ENCODE measurements around the gene APH1B. TPM values are rescaled to one million over a fixed set of nuclear protein-coding genes. Genes with fewer than 3 reads are reported as not detected.

Gene APH1B
- total RNA-seq, 1 experiment from 2014 or later, result 5.8 TPM

DNA sequence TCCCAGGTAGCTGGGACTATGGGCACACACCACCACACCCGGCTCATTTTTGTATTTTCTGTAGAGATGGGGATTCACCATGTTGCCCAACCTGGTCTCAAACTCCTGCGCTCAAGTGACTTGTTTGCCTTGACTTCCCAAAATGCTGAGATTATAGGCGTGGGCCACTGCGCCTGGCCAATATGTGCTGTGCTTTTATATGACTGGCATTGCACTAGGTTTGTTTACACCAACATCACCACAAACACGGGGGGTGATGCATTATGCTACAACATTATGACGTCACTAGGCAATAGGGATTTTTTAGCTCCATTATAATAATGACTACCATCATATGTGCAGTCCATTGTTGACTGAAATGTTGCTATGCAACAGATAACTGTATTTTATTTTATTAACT lies 6.9 kb downstream of the APH1B start:
- no peaks in the 10 kb centered on the region for H3K27me3 ChIP-seq (ENCODE audit: insufficient read depth, low read depth)
- H3K4me2 ChIP-seq, result no peak overlapping the region
- no peak overlapping the region for H2AFZ ChIP-seq
- H3K9me3 ChIP-seq (ENCODE audit: insufficient read depth, low read depth), result no peaks in the 10 kb centered on the region
- ChIA-PET CTCF (interaction anchor here (1.5 kb wide), 1 partner anchor 118 kb away, joined by 3 read pairs; no protein-coding TSS in a partner anchor), POLR2A (ENCODE audit: unreplicated experiment) (no interaction called here)
- no peak for DNase-seq
- intact Hi-C loops (cut with micrococcal nuclease; ENCODE audit: unreplicated experiment), result loop anchor here (10.0 kb wide), 1 partner anchor 180 kb away; no protein-coding TSS in a partner anchor
- no peak overlapping the region for H3K27ac ChIP-seq
- H3K4me3 ChIP-seq, result no peak overlapping the region
- no peaks in the 10 kb centered on the region for H3K4me1 ChIP-seq (replicated peaks; ENCODE audit: insufficient read depth)
- H3K36me3 ChIP-seq (ENCODE audit: low read depth), result no peaks in the 10 kb centered on the region
- H4K20me1 ChIP-seq (ENCODE audit: insufficient read depth), result no peaks in the 10 kb centered on the region
- TF ChIP-seq, protein P1, sequence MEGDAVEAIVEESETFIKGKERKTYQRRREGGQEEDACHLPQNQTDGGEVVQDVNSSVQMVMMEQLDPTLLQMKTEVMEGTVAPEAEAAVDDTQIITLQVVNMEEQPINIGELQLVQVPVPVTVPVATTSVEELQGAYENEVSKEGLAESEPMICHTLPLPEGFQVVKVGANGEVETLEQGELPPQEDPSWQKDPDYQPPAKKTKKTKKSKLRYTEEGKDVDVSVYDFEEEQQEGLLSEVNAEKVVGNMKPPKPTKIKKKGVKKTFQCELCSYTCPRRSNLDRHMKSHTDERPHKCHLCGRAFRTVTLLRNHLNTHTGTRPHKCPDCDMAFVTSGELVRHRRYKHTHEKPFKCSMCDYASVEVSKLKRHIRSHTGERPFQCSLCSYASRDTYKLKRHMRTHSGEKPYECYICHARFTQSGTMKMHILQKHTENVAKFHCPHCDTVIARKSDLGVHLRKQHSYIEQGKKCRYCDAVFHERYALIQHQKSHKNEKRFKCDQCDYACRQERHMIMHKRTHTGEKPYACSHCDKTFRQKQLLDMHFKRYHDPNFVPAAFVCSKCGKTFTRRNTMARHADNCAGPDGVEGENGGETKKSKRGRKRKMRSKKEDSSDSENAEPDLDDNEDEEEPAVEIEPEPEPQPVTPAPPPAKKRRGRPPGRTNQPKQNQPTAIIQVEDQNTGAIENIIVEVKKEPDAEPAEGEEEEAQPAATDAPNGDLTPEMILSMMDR (conservative IDR thresholded peaks at IDR 0.05), result no peak
- no peak for TF ChIP-seq EZH2 (IDR thresholded peaks at IDR 0.05; ENCODE audit: low read depth)
- no TSS peak for BruUV-seq (replicated peaks)
- no peaks in the 10 kb centered on the region; the same call in 1 of the 2 replicates for H3F3A ChIP-seq (ENCODE audit: insufficient read depth, low read depth)
- no peaks in the 10 kb centered on the region for H3K79me2 ChIP-seq (ENCODE audit: low read depth)
- no peaks in the 10 kb centered on the region for H3K9me2 ChIP-seq (ENCODE audit: insufficient read depth)

DNA sequence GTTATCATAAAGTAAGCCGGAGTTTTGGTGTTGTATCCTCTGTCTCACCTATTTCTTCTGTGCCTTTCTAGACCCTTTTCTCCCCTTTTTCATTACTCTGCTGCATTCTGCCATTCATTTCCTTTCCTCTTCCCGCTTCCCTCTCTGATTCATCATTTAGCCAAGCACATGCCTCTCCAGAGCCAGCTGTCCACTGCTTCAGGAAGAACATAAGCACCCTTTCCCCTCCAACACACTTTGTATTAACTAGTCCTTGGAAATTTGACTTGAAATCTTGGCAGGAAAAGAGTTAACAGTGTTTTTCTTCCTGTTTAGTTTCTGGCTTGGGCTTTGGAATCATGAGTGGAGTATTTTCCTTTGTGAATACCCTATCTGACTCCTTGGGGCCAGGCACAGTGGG lies 9.7 kb downstream of the APH1B start:
- no peaks in the 10 kb centered on the region for H3K9me2 ChIP-seq (ENCODE audit: insufficient read depth)
- no peaks in the 10 kb centered on the region for H3K36me3 ChIP-seq (ENCODE audit: low read depth)
- no peak overlapping the region for H3K4me3 ChIP-seq
- no TSS peak for BruUV-seq (replicated peaks)
- intact Hi-C loops (cut with micrococcal nuclease; ENCODE audit: unreplicated experiment), result loop anchor here (5.0 to 10.0 kb wide), 4 partner anchors 178 to 505 kb away; no protein-coding TSS in a partner anchor
- H3F3A ChIP-seq (ENCODE audit: insufficient read depth, low read depth), result no peaks in the 10 kb centered on the region
- no peak overlapping the region for H2AFZ ChIP-seq
- H3K27ac ChIP-seq, result no peak overlapping the region
- H3K79me2 ChIP-seq (ENCODE audit: low read depth), result no peaks in the 10 kb centered on the region
- no peaks in the 10 kb centered on the region for H4K20me1 ChIP-seq (ENCODE audit: insufficient read depth)
- ChIA-PET POLR2A (ENCODE audit: unreplicated experiment) (no interaction called here), CTCF (no interaction called here)
- no peak for DNase-seq
- H3K27me3 ChIP-seq (ENCODE audit: insufficient read depth, low read depth), result no peaks in the 10 kb centered on the region
- TF ChIP-seq, protein P1 (conservative IDR thresholded peaks at IDR 0.05), result no peak
- TF ChIP-seq EZH2 (IDR thresholded peaks at IDR 0.05; ENCODE audit: low read depth), result no peak
- H3K4me2 ChIP-seq, result no peak overlapping the region
- H3K9me3 ChIP-seq (ENCODE audit: insufficient read depth, low read depth), result no peaks in the 10 kb centered on the region
- H3K4me1 ChIP-seq (replicated peaks; ENCODE audit: insufficient read depth), result no peaks in the 10 kb centered on the region

DNA sequence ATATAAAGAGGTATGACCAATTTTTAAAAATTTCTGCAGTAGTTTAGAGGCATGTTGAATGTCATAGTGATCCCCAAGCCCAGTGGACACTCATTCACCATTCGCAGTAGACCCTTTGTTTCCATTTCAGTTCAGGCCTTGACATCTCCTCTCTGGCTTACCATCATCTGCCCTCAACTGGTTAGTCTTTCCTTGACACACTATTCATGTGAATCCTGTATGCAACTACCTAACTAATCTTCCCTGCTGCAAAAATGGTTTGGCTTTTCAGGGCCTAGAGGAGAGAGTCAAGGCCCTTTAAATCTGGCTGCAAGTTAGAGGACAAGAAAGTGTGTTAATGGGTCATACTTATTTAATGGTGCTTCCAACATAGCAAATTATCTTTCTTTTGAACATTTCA lies 10.9 kb downstream of the APH1B start:
- ChIA-PET POLR2A (ENCODE audit: unreplicated experiment) (interaction anchor here (0.7 kb wide), 1 partner anchor 174 kb away, joined by 9 read pairs; no protein-coding TSS in a partner anchor), CTCF (interaction anchor here (1.0 kb wide), 1 partner anchor 114 kb away, joined by 3 read pairs; no protein-coding TSS in a partner anchor)
- Histone ChIP-seq H3K27ac (no peak overlapping the region), H3K79me2 (ENCODE audit: low read depth) (no peaks in the 10 kb centered on the region), H3K9me2 (ENCODE audit: insufficient read depth) (no peaks in the 10 kb centered on the region), H3F3A (ENCODE audit: insufficient read depth, low read depth) (no peaks in the 10 kb centered on the region), H2AFZ (no peak overlapping the region), H3K27me3 (ENCODE audit: insufficient read depth, low read depth) (no peaks in the 10 kb centered on the region), H3K4me3 (no peak overlapping the region), H3K4me2 (no peak overlapping the region), H3K4me1 (replicated peaks; ENCODE audit: insufficient read depth) (no peaks in the 10 kb centered on the region), H4K20me1 (ENCODE audit: insufficient read depth) (no peaks in the 10 kb centered on the region), H3K9me3 (ENCODE audit: insufficient read depth, low read depth) (no peaks in the 10 kb centered on the region), H3K36me3 (ENCODE audit: low read depth) (no peaks in the 10 kb centered on the region)
- BruUV-seq (replicated peaks), result no TSS peak
- no peak for TF ChIP-seq EZH2 (IDR thresholded peaks at IDR 0.05; ENCODE audit: low read depth)
- TF ChIP-seq, protein P1 (conservative IDR thresholded peaks at IDR 0.05), result no peak
- no peak for DNase-seq
- intact Hi-C loops (cut with micrococcal nuclease; ENCODE audit: unreplicated experiment), result loop anchor here (1.0 to 10.0 kb wide), 5 partner anchors 115 to 506 kb away; no protein-coding TSS in a partner anchor
